ENCODE results near the gene USF2. TPM values are rescaled to one million over a fixed set of nuclear protein-coding genes. Genes with fewer than 3 reads are reported as not detected.

Gene USF2
- total RNA-seq, 1 donor from 2014 or later, result 132 TPM

GRCh38 chr19:35225951-35226350 is 42.8 kb upstream of the USF2 start:
- no peak for DNase-seq
- TF ChIP-seq CTCF (IDR thresholded peaks at IDR 0.05; ENCODE audit: partially characterized antibody, unreplicated experiment), result no peak
- Mint-ChIP-seq H3K9me3 (ENCODE audit: unreplicated experiment) (peaks cover 1% of the 10 kb centered on the region), H3K4me3 (ENCODE audit: unreplicated experiment) (no peak overlapping the region), H3K27ac (ENCODE audit: unreplicated experiment) (no peak overlapping the region), H3K27me3 (ENCODE audit: unreplicated experiment) (no peaks in the 10 kb centered on the region), H3K4me1 (ENCODE audit: low read depth, unreplicated experiment) (no peaks in the 10 kb centered on the region), H3K36me3 (ENCODE audit: unreplicated experiment) (no peaks in the 10 kb centered on the region)

GRCh38 chr19:35226748-35227147 is 42.0 kb upstream of the USF2 start:
- Mint-ChIP-seq H3K4me1 (ENCODE audit: low read depth, unreplicated experiment) (no peaks in the 10 kb centered on the region), H3K9me3 (ENCODE audit: unreplicated experiment) (peaks cover 1% of the 10 kb centered on the region), H3K27me3 (ENCODE audit: unreplicated experiment) (no peaks in the 10 kb centered on the region), H3K4me3 (ENCODE audit: unreplicated experiment) (no peak overlapping the region), H3K27ac (ENCODE audit: unreplicated experiment) (no peak overlapping the region), H3K36me3 (ENCODE audit: unreplicated experiment) (no peaks in the 10 kb centered on the region)
- TF ChIP-seq CTCF (IDR thresholded peaks at IDR 0.05; ENCODE audit: partially characterized antibody, unreplicated experiment), result no peak
- no peak for DNase-seq

- Mint-ChIP-seq H3K4me1 (ENCODE audit: low read depth, unreplicated experiment) (no peaks in the 10 kb centered on the region), H3K27me3 (ENCODE audit: unreplicated experiment) (no peaks in the 10 kb centered on the region), H3K36me3 (ENCODE audit: unreplicated experiment) (no peaks in the 10 kb centered on the region), H3K4me3 (ENCODE audit: unreplicated experiment) (no peak within 1 kb of the TSS), H3K9me3 (ENCODE audit: unreplicated experiment) (peaks cover 1% of the 10 kb centered on the region), H3K27ac (ENCODE audit: unreplicated experiment) (no peak within 1 kb of the TSS)
- TF ChIP-seq CTCF (IDR thresholded peaks at IDR 0.05; ENCODE audit: partially characterized antibody, unreplicated experiment), result no peak
- DNase-seq, result no peak
These were observed 40.4 kb upstream of the USF2 start, which contains the start of gene FAM187B for GRCh38 chr19:35228177-35228930. FAM187B (minus strand) TSS chr19:35228739; CDS start chr19:35228680, 59 bp downstream.

- DNase-seq, result no peak
- Mint-ChIP-seq H3K36me3 (ENCODE audit: unreplicated experiment) (no peaks in the 10 kb centered on the region), H3K4me3 (ENCODE audit: unreplicated experiment) (no peak overlapping the region), H3K27me3 (ENCODE audit: unreplicated experiment) (no peaks in the 10 kb centered on the region), H3K27ac (ENCODE audit: unreplicated experiment) (no peak overlapping the region), H3K4me1 (ENCODE audit: low read depth, unreplicated experiment) (no peaks in the 10 kb centered on the region), H3K9me3 (ENCODE audit: unreplicated experiment) (peaks cover 2% of the 10 kb centered on the region)
- TF ChIP-seq CTCF (IDR thresholded peaks at IDR 0.05; ENCODE audit: partially characterized antibody, unreplicated experiment), result no peak
These were observed 39.2 kb upstream of the USF2 start for GRCh38 chr19:35229601-35230000.

GRCh38 chr19:35231956-35232645 is 36.7 kb upstream of the USF2 start:
- Mint-ChIP-seq H3K9me3 (ENCODE audit: unreplicated experiment) (peaks cover 3% of the 10 kb centered on the region), H3K4me1 (ENCODE audit: low read depth, unreplicated experiment) (no peaks in the 10 kb centered on the region), H3K36me3 (ENCODE audit: unreplicated experiment) (peaks cover 4% of the 10 kb centered on the region), H3K4me3 (ENCODE audit: unreplicated experiment) (no peak overlapping the region), H3K27me3 (ENCODE audit: unreplicated experiment) (no peaks in the 10 kb centered on the region), H3K27ac (ENCODE audit: unreplicated experiment) (no peak overlapping the region)
- no peak for DNase-seq
- TF ChIP-seq CTCF (IDR thresholded peaks at IDR 0.05; ENCODE audit: partially characterized antibody, unreplicated experiment), result no peak
